Measurements from ENCODE around the gene XPA.
A peak's percentile ranks its signal among the peaks of the same experiment; 100 is the strongest.

The XPA gene

GRCh38 chr9:97695390-97695789 is 1.8 kb downstream of the XPA start:
- H3F3A ChIP-seq (ENCODE audit: insufficient read depth, low read length), result peaks cover 13% of the 10 kb centered on the region
- H3K4me1 ChIP-seq (ENCODE audit: low read length), result peaks cover 22% of the 10 kb centered on the region
- H2AFZ ChIP-seq (ENCODE audit: low read length), result no peak overlapping the region
- peaks cover 38% of the 10 kb centered on the region for H3K79me2 ChIP-seq (ENCODE audit: low read length)
- H3K9ac ChIP-seq (ENCODE audit: low read length), result no peak overlapping the region
- no peaks in the 10 kb centered on the region for H3K9me3 ChIP-seq (replicated peaks; ENCODE audit: insufficient read depth, low read length)
- H4K20me1 ChIP-seq (ENCODE audit: insufficient read depth, low read length), result no peaks in the 10 kb centered on the region
- H3K27me3 ChIP-seq (replicated peaks; ENCODE audit: insufficient read depth, low read length), result no peaks in the 10 kb centered on the region
- H3K27ac ChIP-seq (ENCODE audit: low read length), result no peak overlapping the region
- DNase-seq, result no peak
- H3K9me2 ChIP-seq (replicated peaks; ENCODE audit: insufficient read depth, low read length), result no peaks in the 10 kb centered on the region
- no peak for TF ChIP-seq EZH2 (optimal IDR thresholded peaks at IDR 0.05; ENCODE audit: low read depth, low read length)
- TF ChIP-seq, protein P1, sequence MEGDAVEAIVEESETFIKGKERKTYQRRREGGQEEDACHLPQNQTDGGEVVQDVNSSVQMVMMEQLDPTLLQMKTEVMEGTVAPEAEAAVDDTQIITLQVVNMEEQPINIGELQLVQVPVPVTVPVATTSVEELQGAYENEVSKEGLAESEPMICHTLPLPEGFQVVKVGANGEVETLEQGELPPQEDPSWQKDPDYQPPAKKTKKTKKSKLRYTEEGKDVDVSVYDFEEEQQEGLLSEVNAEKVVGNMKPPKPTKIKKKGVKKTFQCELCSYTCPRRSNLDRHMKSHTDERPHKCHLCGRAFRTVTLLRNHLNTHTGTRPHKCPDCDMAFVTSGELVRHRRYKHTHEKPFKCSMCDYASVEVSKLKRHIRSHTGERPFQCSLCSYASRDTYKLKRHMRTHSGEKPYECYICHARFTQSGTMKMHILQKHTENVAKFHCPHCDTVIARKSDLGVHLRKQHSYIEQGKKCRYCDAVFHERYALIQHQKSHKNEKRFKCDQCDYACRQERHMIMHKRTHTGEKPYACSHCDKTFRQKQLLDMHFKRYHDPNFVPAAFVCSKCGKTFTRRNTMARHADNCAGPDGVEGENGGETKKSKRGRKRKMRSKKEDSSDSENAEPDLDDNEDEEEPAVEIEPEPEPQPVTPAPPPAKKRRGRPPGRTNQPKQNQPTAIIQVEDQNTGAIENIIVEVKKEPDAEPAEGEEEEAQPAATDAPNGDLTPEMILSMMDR (IDR thresholded peaks at IDR 0.05; ENCODE audit: low read length), result no peak
- TF ChIP-seq EZH2phosphoT487 (IDR thresholded peaks at IDR 0.05; ENCODE audit: low read length), result no peak
- H3K4me2 ChIP-seq (ENCODE audit: low read depth, low read length), result peak overlapping the region; percentile 82
- no peaks in the 10 kb centered on the region for H3K36me3 ChIP-seq (replicated peaks; ENCODE audit: insufficient read depth, low read length)
- peak overlapping the region; percentile 82 for H3K4me3 ChIP-seq (ENCODE audit: low read length)

- H3K4me1 ChIP-seq (ENCODE audit: low read length), result peaks cover 22% of the 10 kb centered on the region
- no peak overlapping the region for H3K27ac ChIP-seq (ENCODE audit: low read length)
- no peak overlapping the region for H3K4me2 ChIP-seq (ENCODE audit: low read depth, low read length)
- no peak for DNase-seq
- H3K9ac ChIP-seq (ENCODE audit: low read length), result no peak overlapping the region
- no peak overlapping the region for H3K4me3 ChIP-seq (ENCODE audit: low read length)
- peaks cover 38% of the 10 kb centered on the region for H3K79me2 ChIP-seq (ENCODE audit: low read length)
- no peaks in the 10 kb centered on the region for H3K27me3 ChIP-seq (replicated peaks; ENCODE audit: insufficient read depth, low read length)
- H3K36me3 ChIP-seq (replicated peaks; ENCODE audit: insufficient read depth, low read length), result no peaks in the 10 kb centered on the region
- H2AFZ ChIP-seq (ENCODE audit: low read length), result no peak overlapping the region
- H3K9me3 ChIP-seq (replicated peaks; ENCODE audit: insufficient read depth, low read length), result no peaks in the 10 kb centered on the region
- TF ChIP-seq EZH2phosphoT487 (IDR thresholded peaks at IDR 0.05; ENCODE audit: low read length) (no peak), EZH2 (optimal IDR thresholded peaks at IDR 0.05; ENCODE audit: low read depth, low read length) (no peak)
- TF ChIP-seq, protein P1 (IDR thresholded peaks at IDR 0.05; ENCODE audit: low read length), result no peak
- H3K9me2 ChIP-seq (replicated peaks; ENCODE audit: insufficient read depth, low read length), result no peaks in the 10 kb centered on the region
- H4K20me1 ChIP-seq (ENCODE audit: insufficient read depth, low read length), result no peaks in the 10 kb centered on the region
- H3F3A ChIP-seq (ENCODE audit: insufficient read depth, low read length), result peaks cover 13% of the 10 kb centered on the region
Measured at GRCh38 chr9:97694769-97695168, 2.4 kb downstream of the XPA start.

GRCh38 chr9:97689401-97690180 is 7.5 kb downstream of the XPA start:
- no peaks in the 10 kb centered on the region for H3F3A ChIP-seq (ENCODE audit: insufficient read depth, low read length)
- no peak overlapping the region for H3K9ac ChIP-seq (ENCODE audit: low read length)
- H3K9me2 ChIP-seq (replicated peaks; ENCODE audit: insufficient read depth, low read length), result no peaks in the 10 kb centered on the region
- no peaks in the 10 kb centered on the region for H4K20me1 ChIP-seq (ENCODE audit: insufficient read depth, low read length)
- DNase-seq, result no peak
- H2AFZ ChIP-seq (ENCODE audit: low read length), result no peak overlapping the region
- peaks cover 15% of the 10 kb centered on the region for H3K79me2 ChIP-seq (ENCODE audit: low read length)
- H3K4me3 ChIP-seq (ENCODE audit: low read length), result no peak overlapping the region
- peaks cover 4% of the 10 kb centered on the region; the same call in 1 of the 2 replicates for H3K4me1 ChIP-seq (ENCODE audit: low read length)
- H3K27me3 ChIP-seq (replicated peaks; ENCODE audit: insufficient read depth, low read length), result no peaks in the 10 kb centered on the region
- TF ChIP-seq, protein P1 (IDR thresholded peaks at IDR 0.05; ENCODE audit: low read length), result no peak
- no peak for TF ChIP-seq EZH2 (optimal IDR thresholded peaks at IDR 0.05; ENCODE audit: low read depth, low read length)
- no peak for TF ChIP-seq EZH2phosphoT487 (IDR thresholded peaks at IDR 0.05; ENCODE audit: low read length)
- no peak overlapping the region for H3K4me2 ChIP-seq (ENCODE audit: low read depth, low read length)
- peaks cover 2% of the 10 kb centered on the region for H3K36me3 ChIP-seq (replicated peaks; ENCODE audit: insufficient read depth, low read length)
- H3K9me3 ChIP-seq (replicated peaks; ENCODE audit: insufficient read depth, low read length), result no peaks in the 10 kb centered on the region
- H3K27ac ChIP-seq (ENCODE audit: low read length), result no peak overlapping the region
